HepG2 (cell line): ENCODE data around the gene SCN9A. TPM values are rescaled to one million over a fixed set of nuclear protein-coding genes. Genes with fewer than 3 reads are reported as not detected.
A peak's percentile ranks its signal among the peaks of the same experiment; 100 is the strongest.

Source experiments
- ETS1 ChIP-seq: sonication (generic); formaldehyde crosslinking; IDR thresholded peaks from 2 replicates; pipeline ENCODE4 v1.4.0; 2020; ENCODE audit warnings: missing genetic modification reagents
- FOXC1 ChIP-seq: sonication (generic); formaldehyde crosslinking; IDR thresholded peaks from 2 replicates; pipeline ENCODE4 v1.8.0; 2022; ENCODE audit warnings: mild to moderate bottlenecking, missing genetic modification reagents, borderline replicate concordance
- JUND ChIP-seq: sonication (generic); formaldehyde crosslinking; IDR thresholded peaks from 2 replicates; pipeline ENCODE4 v1.8.0; 2022; ENCODE audit warnings: mild to moderate bottlenecking, missing genetic modification reagents
- NFYB ChIP-seq: sonication (generic); formaldehyde crosslinking; IDR thresholded peaks from 2 replicates; pipeline ENCODE4 v1.4.0; 2020; ENCODE audit warnings: missing genetic modification reagents
- SNRNP70 ChIP-seq: fragments of 200-400 bp; formaldehyde crosslinking; IDR thresholded peaks from 2 replicates; pipeline ENCODE4 v1.6.1; 2017; ENCODE audit warnings: mild to moderate bottlenecking, low read depth, low read length, moderate library complexity
- SRSF9 ChIP-seq: fragments of 200-400 bp; formaldehyde crosslinking; IDR thresholded peaks from 2 replicates; pipeline ENCODE4 v1.6.1; 2018; ENCODE audit warnings: borderline replicate concordance, mild to moderate bottlenecking, low read depth, low read length; ENCODE audit not compliant: insufficient read depth, poor library complexity, severe bottlenecking
- USF2 ChIP-seq, 2 experiments: sonication (generic) in 1 of 2; formaldehyde crosslinking in 1 of 2; IDR thresholded peaks; 2 replicates each; pipeline versions ENCODE4 v1.5.1 to v1.6.1; 2011 to 2020; ENCODE audit warnings: borderline replicate concordance in 1 of 2, low read depth in 1 of 2, low read length in 1 of 2, mild to moderate bottlenecking in 1 of 2, missing genetic modification reagents in 1 of 2, moderate library complexity in 1 of 2
- ZNF180 ChIP-seq: sonication (generic); formaldehyde crosslinking; IDR thresholded peaks from 2 replicates; pipeline ENCODE4 v1.4.0; 2020; ENCODE audit warnings: low read depth, missing genetic modification reagents, borderline replicate concordance
- ZNF318 ChIP-seq: sonication (generic); formaldehyde crosslinking; IDR thresholded peaks from 2 replicates; pipeline ENCODE4 v1.4.0; 2020; ENCODE audit warnings: mild to moderate bottlenecking, missing genetic modification reagents
- ZNF441 ChIP-seq: sonication (generic); formaldehyde crosslinking; IDR thresholded peaks from 2 replicates; pipeline ENCODE4 v1.7.0; 2021; ENCODE audit warnings: missing genetic modification reagents, borderline replicate concordance
- ZSCAN20 ChIP-seq: sonication (generic); formaldehyde crosslinking; IDR thresholded peaks from 2 replicates; pipeline ENCODE4 v1.4.0; 2020; ENCODE audit warnings: missing genetic modification reagents, mild to moderate bottlenecking, borderline replicate concordance
- polyA plus RNA-seq, 8 experiments: library from polyadenylated mRNA; depleted of rRNA in 3 of 8; stranded (reverse) in 7 of 8; unstranded in 1 of 8; fragments of >200 nt; fragmentation: Illumina TruSeq in 4 of 8; extraction: Trizol in 4 of 8; gene quantifications; 2 replicates each; pipeline versions ENCODE4 v1.2.1 to v1.2.3, GENCODE V29; 2011 to 2016; ENCODE audit warnings: low read depth in 4 of 8, missing spikeins in 1 of 8, mixed read lengths in 1 of 8; ENCODE audit not compliant: insufficient read depth in 1 of 8
- total RNA-seq, 5 experiments: library from RNA; depleted of rRNA; stranded (reverse); fragments of >200 nt; fragmentation: Illumina TruSeq; extraction: Trizol; gene quantifications; 2 replicates each; pipeline ENCODE4 v1.2.3, GENCODE V29; 2016; ENCODE audit warnings: low read depth in 1 of 5

The SCN9A gene
- total and polyA plus RNA-seq, 2 of the 13 experiments (the other 11 are each of a cell fraction or from before 2014, with no cell fraction given): 15.3 to 24.3 TPM

GRCh38 chr2:166375736-166376487 lies at the start of gene SCN9A (continued):
- TF ChIP-seq ZNF318 (CRISPR knock-in tag) (peak; percentile 9; the same call in 1 of the 2 replicates), ZNF180 (CRISPR knock-in tag) (no peak), SNRNP70 (no peak), JUND (CRISPR knock-in tag) (0 out of 2 replicates have a peak, but pooled peaks have one; percentile 19), ETS1 (no peak), ZNF441 (CRISPR knock-in tag) (peak; percentile 85), ZSCAN20 (peak; percentile 81; the same call in 1 of the 2 replicates), USF2 (IDR thresholded peaks at IDR 0.05; ENCODE audit: low read depth, low read length) (no peak), USF2 (CRISPR knock-in tag; IDR thresholded peaks at IDR 0.05; ENCODE audit: borderline replicate concordance) (no peak; the same call in 1 of the 2 replicates), SRSF9 (no peak), NFYB (CRISPR knock-in tag) (peak; percentile 36; the same call in 1 of the 2 replicates), FOXC1 (CRISPR knock-in tag) (peak; percentile 82; the same call in 1 of the 2 replicates)
